Mammary epithelial cell (primary cell): Measurements from ENCODE around the gene AGXT.

Source experiments
- EZH2 ChIP-seq: IDR thresholded peaks from 2 replicates; pipeline ENCODE4 v1.6.1; 2012; ENCODE audit warnings: low read length, inconsistent platforms, borderline replicate concordance
- TF ChIP-seq, protein P1 (sequence below), 2 donors: IDR thresholded peaks in 1 of 2; conservative IDR thresholded peaks in 1 of 2; 2 replicates each; pipeline ENCODE4 v1.5.1; 2011 to 2012; ENCODE audit warnings: inconsistent platforms in 2 of 2, low read length in 2 of 2, mild to moderate bottlenecking in 2 of 2, control low read depth in 1 of 2, low read depth in 1 of 2; ENCODE audit not compliant: insufficient read depth in 1 of 2; ENCODE audit errors: extremely low read depth in 1 of 2

DNA sequence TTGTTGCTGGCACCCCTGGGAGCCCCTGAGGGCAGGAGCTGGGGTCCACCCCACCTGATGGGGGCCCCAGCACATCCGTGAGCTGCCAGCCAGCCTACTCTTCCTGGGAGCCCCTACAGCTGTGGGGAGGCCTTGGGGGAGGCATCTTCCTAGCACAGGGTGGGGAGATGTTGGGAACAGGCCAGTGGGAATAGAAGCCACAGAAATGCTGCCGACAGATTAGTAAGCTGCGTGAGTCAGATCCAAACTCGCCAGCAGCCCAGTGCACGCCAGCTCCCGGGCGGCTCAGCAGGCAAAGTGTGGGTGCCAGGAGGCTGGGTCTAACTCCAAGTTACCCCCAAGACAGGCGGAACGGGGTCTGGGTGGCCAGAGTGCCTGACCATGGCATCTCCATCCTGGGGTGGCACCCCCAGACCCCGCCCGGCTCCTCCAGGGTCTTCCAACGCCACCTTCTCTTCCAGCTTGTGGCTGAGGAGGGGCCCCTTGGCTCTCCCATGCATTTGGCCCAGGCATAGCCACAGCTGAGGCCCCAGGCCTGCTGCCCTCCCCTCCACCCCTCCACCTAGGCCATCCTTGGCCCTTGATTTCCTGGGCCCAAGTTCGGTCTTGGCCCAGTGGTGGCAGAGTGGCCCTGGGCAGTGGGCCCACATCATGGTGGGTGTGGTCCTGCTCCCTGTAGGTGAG lies 52.8 kb downstream of the AGXT start:
- TF ChIP-seq, protein P1, sequence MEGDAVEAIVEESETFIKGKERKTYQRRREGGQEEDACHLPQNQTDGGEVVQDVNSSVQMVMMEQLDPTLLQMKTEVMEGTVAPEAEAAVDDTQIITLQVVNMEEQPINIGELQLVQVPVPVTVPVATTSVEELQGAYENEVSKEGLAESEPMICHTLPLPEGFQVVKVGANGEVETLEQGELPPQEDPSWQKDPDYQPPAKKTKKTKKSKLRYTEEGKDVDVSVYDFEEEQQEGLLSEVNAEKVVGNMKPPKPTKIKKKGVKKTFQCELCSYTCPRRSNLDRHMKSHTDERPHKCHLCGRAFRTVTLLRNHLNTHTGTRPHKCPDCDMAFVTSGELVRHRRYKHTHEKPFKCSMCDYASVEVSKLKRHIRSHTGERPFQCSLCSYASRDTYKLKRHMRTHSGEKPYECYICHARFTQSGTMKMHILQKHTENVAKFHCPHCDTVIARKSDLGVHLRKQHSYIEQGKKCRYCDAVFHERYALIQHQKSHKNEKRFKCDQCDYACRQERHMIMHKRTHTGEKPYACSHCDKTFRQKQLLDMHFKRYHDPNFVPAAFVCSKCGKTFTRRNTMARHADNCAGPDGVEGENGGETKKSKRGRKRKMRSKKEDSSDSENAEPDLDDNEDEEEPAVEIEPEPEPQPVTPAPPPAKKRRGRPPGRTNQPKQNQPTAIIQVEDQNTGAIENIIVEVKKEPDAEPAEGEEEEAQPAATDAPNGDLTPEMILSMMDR (conservative IDR thresholded peaks at IDR 0.05 in 1 of 2, IDR thresholded peaks at IDR 0.05 in 1 of 2; ENCODE audit: extremely low read depth in 1 of 2, insufficient read depth in 1 of 2, low read depth in 1 of 2, low read length in 2 of 2): no peak
- TF ChIP-seq EZH2: no peak
